ENCODE measurements around the gene AP3B1.

Gene AP3B1

DNA sequence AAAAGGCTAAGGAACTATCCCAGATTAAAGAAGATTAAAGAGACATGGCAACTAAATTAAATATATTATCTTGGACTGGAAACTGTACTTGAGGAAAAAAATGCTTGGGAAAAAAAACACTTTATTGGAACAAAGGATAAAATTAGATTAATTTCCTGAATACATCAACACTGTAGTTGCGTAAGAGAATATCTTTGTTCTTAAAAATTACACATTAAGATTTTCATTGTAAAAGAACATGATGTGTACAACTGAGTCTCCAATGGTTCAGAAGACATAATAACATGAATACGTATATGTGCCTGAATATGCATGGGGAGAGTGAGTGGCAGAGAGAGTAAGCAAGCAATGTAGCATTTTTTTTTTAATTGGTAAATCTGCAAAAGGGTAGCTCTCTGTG, 2.8 kb downstream of the AP3B1 start:
- DNase-seq (ENCODE audit: low read depth in 3 of 3): no peak

DNA sequence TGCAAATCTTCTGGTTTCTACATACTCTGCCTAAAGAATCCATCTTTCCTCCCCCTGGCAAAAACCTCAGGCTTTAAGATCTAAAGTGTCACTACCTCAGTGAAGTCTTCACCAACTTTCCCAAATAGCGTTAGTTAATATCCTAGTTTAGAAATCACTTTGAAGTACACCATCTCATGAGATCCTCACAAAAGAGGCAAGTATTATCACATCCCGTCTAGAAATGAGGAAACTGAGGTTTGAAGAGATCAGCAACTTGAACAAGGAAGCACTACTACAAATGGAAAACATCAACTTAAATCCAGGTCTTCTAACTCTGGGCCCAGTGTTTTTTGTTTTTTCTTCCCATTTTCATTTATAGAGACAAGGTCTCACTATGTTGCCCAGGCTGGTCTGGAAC, 4.6 kb downstream of the AP3B1 start:
- DNase-seq (ENCODE audit: low read depth in 3 of 3): no peak

DNA sequence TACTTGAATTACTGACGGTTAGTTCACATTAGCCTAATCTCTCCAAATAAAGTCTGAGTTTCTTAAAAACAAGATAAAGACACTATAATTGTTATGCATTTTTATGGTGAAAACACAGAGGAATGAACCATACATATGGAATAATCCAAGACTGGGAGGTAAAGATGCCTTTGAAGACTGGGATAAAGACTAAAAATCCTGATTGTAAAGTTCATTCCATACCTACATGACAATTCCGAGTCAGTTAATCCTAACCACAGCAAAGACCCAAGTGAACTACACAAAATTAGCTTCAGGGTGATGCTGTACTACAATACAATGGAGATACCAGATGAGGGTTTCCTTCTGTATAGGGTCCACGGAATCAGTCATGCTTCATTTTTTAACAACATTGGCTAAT, 6.3 kb downstream of the AP3B1 start:
- DNase-seq (ENCODE audit: low read depth in 3 of 3): no peak

DNA sequence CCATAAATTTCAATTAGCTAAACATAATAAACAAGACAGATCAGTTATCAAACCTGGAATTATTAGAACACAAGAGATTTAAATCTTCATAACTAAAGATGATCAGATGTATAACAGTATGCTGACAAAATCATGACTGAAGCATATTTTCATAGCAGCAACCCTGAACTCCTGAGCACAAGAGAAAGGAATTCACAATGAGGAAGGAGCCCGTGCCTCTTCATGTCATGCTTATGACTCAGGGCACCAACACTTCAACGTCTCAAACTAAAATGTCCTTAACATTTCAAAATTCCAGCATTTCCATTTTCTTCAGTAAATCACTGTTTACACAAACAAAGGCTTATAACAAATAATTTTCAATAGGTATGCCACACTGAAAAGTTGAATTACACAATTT, 6.7 kb downstream of the AP3B1 start:
- no peak for DNase-seq (ENCODE audit: low read depth in 3 of 3)

DNA sequence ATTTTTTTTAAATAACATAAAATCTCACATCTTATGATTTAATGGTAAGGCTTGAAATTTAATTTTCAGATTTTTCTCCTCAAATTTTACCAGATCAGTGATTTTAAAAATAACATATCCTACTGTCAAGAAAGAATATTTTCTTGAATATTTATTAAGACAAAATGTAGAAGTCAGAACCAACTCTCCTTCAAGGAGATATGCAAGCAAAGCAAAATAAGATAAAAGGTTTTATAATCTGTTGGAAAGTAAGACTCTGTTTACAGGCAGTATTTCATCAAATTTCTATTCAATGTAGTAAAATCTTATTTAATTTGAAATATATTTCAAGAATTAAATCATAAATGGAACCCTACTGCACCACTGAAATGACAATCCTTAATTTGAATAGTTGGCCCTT, 7.3 kb downstream of the AP3B1 start:
- no peak for DNase-seq (ENCODE audit: low read depth in 3 of 3)

DNA sequence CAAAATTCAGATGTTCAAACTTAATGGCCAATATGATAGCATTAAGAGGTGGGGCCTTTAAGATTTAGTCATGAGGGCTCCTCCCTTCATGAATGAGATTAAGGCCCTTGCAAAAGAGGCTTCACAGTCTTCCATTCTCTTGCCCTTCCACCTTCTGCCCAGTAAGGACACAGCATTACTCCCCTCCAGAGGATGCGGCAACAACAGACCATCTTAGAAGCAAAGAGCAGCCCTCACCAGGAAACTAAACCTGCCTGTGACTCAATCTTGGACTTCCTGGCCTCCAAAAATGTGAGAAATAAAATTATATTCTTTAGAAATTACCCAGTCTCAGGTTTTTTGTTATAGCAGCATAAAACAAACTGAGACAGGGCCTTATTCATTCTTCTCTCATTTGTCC, 8.2 kb downstream of the AP3B1 start:
- DNase-seq (ENCODE audit: low read depth in 3 of 3): no peak

DNA sequence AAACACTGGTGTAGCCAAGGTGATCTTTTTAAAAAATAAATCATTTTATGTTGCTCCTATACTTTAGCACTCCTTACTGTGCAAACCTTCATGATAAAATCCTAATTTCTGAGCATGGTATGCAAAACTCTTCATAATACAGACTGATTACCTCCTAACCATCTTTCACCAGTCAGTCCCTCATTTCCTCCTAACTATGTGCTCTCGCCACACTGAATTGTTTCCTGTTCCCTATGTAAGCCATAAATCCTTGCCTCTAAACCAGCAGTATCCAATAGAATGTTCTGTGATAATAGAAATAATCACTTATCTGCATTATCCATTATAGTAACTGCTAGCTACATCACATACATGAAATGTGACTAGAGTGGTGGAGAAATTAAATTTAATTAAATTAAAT, 10.7 kb downstream of the AP3B1 start:
- DNase-seq (ENCODE audit: low read depth in 3 of 3): no peak

DNA sequence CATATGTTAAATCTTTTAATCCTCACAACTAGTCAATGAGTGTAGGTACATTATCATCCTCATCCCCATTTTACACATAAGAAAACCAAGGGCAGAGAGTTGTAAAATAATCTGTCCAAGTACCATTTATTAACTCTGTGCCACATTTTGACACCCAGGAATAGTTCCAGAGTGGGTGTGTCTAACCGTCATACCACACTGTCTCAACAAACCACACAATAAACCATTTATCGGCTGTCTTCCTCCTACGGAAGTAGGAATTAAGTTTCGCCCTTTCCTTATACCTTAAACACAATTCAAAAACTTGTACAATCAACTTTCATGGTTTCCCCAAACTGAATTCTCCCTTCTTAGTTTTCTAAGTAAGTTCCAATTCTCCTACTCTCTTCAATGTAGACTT, 11.4 kb downstream of the AP3B1 start:
- DNase-seq (ENCODE audit: low read depth in 3 of 3): no peak

DNA sequence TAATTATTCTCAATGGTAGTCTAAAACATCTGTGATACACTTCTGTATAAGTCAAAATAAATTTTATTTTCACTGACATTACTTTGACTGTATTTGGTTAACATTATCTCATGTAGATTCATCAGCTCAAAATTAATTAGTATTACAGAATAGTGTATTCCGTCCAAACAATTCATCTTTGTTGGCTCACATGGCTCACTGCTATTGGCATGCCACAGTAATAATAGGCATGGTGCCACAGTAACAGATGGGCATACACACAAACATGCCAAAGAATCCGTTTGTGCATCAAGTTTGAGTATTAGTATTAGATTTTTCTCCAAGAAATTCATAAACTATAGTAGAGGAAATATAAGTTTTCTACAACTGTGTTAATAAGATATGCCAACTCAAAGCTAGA, 14.2 kb downstream of the AP3B1 start:
- DNase-seq (ENCODE audit: low read depth in 3 of 3): no peak

DNA sequence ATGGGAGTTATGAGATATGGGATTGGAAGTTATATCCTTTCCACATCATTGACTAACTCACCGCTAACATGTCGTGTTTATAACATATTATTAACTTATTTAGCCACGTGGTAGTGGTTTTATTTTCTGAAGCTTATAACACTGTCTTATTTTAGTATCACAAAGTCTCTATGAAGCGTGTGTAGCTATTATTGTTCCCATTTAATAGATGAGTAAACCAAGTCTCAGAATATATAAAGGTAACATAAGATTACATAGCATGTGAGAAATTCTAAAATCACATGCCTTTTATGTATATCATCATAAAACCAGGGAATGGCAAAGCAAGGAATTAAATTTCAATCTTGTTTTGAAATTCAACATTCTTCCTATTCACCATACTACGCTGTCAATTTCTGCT, 15.3 kb downstream of the AP3B1 start:
- no peak for DNase-seq (ENCODE audit: low read depth in 3 of 3)

DNA sequence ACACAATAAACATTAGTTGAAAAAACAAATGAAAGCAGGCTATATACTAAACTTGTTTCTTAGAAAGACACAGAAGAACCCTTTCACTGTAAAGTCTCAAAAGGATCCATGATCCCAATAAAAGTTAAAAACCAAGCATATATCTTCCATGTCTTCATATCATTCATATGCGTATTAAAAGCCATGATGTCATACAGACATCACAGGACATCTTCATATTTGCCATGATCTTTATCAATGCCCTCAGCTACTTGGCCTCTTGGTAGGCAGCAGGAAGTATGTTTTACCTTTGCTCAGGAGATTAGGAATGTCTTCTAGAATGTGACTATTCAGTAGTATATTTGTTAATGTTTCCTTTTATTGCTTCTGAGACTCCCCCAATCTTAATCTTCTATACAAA, 16.8 kb downstream of the AP3B1 start:
- DNase-seq (ENCODE audit: low read depth in 3 of 3): no peak

DNA sequence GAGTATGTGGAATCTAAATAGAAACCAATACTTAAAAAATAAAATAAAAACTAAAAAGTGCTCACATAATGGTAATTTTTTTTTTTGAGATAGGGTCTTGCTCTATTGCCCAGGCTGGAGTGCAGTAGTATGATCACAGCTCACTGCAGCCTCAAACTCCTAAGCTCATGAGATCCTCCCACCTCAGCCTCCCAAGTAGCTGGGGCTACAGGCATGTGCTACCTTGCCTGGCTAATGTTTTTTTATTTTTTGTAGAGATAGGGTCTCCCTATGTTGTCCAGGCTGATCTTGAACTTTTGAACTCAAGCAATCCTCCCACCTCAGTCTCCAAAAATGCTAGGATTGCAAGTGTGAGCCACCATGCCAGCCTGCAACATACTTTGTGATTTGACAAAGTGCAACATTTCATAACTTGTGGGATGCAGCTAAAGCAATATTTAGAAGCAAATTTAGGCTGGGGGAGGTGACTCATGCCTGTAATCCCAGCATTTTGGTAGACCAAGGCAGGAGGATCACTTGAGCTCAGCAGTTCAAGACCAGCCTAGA, 18.4 kb downstream of the AP3B1 start:
- no peak for DNase-seq (ENCODE audit: low read depth in 3 of 3)

DNA sequence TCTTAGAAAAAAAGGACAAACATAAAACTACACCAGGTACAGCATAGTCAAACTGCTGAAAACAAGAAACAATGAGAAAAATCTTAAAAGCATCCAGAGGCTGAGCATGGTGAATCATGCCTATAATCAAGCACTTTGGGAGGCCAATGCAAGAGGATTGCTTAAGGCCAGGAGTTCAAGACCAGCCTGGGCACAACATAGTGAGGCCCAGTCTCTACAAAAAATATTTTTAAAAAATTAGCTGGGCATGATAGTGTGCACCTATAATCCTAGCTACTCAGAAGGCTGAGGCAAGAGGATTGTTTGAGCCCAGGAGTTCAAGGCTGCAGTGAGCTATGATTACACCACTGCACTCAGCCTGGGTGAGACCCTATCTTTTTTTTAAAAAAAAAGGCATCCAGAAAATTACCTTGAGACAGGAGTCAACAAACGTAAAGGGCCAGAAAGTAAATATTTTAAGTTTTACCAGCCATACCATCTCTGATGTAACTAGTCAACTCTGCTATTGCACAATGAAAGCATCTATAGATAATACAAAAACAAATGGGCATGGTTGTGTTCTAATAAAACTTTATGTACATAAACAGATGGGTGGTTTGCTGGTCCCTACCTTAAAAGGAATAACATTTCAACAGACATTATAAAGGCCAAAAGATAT, 19.8 kb downstream of the AP3B1 start:
- DNase-seq (ENCODE audit: low read depth in 3 of 3): no peak

DNA sequence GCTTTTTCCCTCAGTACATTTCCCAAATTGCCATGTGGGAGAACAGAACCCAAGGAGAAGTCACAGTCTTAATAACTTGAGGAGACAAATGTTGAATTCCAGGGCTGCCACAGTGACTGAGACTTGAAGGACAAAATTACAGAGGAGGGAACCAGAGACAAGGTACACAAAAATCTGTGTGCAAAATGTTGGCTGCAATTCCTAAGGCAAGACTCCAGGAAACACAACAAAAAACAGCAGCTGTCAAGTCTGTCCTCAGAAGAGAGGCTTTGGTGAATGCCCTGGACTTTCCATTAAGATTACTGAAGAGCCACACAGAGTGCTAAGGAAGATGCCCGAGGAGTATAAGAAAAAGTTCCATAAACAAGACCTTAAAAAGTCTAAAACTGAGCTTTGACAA, 21.1 kb downstream of the AP3B1 start:
- no peak for DNase-seq (ENCODE audit: low read depth in 3 of 3)

DNA sequence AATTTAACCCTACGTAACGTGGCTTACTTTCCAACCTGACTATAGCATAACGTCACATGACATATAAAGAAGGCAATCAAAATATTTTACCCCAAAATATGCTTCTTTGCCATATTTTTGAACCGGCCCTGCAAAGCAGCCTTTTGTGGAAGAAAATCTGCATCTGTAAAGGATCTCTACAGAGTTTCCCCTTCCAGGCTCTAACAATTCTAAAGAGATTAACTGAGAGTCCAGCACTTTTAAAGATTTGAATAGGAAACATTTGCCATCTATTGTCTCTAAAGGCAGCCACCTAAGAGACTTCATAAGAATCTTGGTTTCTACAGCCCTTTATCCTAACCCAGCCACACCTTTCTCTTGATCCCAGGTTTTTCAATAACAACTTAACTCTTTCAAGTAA, 22.7 kb downstream of the AP3B1 start:
- no peak for DNase-seq (ENCODE audit: low read depth in 3 of 3)

DNA sequence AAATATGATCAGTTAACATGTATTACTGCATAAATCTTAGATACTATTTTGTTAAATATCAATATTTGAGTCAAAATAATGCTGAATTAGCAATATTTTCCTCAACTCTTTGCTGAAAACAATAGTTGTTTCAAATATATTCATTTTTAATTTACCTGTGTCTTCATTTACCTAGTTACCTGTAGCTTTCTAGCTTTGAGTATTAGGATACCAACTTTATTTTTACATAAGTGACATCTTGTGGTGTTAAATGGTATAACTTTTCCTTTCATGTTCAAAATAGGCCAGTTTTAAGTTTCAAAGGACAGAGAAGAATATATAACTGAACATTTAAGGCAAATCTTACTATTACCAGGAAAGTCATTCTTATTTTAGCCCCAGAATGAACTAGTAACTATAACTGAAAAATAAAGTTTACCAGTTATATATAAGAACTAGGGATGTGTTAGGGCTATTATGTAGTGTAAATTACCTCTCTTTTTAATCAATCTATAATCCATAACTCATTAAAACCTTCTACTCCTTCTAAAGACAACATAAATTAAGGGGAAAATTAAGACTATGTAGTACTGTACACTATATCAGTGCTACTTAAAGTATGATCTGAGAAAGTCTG, 25.3 kb downstream of the AP3B1 start:
- no peak for DNase-seq (ENCODE audit: low read depth in 3 of 3)

DNA sequence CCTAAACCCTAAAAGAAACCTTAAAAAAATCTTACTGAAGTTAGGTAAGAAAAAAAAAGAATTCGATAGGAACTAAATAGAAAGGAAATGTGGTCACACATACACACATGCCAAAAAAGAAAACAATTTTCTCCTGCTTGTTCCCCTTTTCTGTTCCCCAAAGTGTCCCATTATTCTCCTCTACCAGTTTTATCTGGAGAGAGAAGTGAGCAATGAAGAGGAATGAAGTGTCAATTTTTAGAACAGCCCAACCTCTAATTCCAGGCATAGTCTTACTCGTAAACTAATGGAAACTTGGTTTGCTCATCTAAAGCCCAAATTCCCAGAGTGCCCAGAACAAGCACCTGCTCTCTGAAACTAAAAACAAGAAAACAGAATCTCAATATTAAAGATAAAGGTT, 26.1 kb downstream of the AP3B1 start:
- no peak for DNase-seq (ENCODE audit: low read depth in 3 of 3)

DNA sequence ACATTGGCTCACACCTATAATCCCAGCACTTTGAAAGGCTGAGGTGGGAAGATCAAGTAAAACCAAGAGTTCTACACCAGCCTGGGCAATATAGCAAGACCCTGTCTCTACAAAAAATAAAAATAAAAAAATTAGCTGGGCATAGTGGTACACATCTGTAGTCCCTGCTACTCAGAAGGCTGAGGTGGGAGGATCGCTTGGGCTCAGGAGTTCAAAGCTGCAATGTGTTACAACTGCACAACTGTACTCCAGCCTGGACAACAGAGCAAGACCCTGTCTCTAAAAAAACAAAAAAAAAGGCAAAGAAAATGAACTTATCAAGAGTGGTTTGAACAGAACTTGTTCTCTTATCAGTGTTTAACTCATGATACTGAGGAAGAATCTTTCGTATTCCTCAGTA, 29.3 kb downstream of the AP3B1 start:
- no peak for DNase-seq (ENCODE audit: low read depth in 3 of 3)

DNA sequence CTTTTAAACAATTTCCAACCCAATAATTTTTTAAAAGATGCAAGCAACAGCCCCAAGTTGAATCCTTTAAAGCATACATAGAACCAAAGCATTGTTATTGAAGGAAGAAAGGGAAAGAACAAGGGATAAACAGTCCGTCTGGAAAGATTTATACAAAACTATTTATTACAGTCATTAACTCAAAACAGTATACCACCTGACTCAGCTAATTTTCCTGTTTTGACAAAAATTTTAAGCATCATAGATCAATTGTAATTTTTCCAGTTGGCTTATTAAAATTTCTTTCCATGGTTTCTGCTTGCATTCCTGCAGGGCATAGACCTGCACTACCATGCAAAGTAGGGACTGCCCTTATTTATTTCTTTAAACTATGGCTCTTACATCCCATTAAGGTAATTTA, 29.9 kb downstream of the AP3B1 start:
- DNase-seq (ENCODE audit: low read depth in 3 of 3): no peak

DNA sequence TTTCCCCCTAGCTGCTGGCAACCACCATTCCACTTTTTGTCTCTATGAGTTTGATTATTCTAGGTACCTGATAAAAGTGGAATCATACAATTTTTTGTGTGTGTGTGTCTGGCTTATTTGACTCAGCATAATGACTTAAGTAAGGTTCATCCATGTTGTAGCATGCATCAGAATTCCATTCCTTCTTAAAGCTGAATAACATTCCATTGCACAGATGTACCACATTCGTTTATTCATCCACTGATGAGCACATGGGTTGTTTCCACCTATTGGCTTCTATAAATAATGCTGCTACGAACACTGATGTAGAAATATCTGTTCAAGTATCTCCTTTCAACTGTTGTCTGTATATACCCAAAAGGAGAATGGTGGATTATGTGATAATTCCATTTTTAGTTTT, 33.7 kb downstream of the AP3B1 start:
- no peak for DNase-seq (ENCODE audit: low read depth in 3 of 3)

DNA sequence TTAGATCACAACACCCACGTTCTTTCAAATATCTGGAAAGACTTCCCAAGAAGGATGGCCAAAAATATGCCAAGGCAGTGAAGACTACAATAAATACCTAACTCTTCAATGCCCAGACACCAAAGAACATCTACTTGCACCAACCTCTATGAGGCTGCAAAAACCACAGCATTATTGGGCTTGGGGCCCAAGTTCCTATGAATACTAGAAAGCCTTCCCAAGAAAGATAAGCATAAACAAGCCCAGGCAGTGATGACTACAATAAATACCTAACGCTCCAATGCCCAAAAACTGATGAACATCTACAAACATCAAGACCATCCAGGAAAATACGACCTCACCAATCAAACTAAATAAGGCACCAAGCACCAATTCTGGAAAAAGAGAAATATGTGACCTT, 41.3 kb downstream of the AP3B1 start:
- no peak for DNase-seq (ENCODE audit: low read depth in 3 of 3)

DNA sequence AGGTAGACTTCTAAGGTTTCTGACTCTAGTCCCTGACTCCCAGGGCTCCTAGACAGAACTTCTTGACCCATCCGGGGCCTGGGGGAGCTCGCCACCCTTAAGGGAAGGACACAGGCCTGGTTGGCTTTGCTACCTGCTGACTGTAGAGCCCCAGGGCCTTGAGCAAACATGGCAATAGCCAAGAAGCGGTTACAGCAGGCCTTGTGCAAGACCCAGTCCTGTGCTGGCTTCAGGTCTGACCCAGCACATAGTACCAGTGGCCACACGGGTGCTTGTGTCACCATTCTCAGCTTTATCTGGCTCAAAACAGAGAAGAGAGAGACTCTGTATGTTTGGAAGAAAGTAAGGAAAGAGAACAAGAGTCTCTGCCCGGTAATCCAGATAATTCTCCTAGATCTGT, 41.8 kb downstream of the AP3B1 start:
- DNase-seq (ENCODE audit: low read depth in 3 of 3): no peak

DNA sequence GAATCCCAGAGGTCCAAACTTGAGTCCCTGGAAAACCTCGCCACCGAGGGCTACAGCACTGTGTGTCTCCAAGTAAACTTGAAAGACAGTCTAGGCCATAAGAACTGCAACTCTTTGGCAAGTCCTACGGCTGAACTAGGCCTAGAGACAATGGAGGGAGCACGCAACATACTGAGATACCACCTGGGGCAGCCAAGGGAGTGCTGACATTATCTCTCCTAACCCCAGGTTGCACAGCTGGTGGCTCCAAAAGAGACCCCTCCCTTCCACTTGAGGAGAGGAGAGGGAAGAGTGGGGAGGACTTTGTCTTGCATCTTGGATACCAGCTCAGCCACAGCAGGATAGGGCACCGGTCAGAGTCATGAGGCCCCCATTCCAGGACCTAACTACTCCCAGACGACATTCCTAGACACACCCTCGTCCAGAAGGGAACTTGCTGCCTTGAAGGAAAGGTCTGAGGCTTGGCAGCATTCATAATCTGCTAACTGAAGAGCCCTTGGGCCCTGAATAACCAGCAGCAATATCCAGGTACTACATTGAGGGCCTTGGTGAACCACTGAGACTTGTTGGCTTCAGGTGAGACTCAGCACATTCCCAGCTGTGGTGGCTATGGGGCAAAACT, 42.7 kb downstream of the AP3B1 start:
- DNase-seq (ENCODE audit: low read depth in 3 of 3): no peak

Measured in stimulated activated CD4-positive, alpha-beta T cell treated with anti-CD3 and anti-CD28 coated beads, TNF-alpha, amount 100 ng/mL, for 48 hours (primary cell).